ENCODE measurements around the gene RASA3.

Gene RASA3

DNA sequence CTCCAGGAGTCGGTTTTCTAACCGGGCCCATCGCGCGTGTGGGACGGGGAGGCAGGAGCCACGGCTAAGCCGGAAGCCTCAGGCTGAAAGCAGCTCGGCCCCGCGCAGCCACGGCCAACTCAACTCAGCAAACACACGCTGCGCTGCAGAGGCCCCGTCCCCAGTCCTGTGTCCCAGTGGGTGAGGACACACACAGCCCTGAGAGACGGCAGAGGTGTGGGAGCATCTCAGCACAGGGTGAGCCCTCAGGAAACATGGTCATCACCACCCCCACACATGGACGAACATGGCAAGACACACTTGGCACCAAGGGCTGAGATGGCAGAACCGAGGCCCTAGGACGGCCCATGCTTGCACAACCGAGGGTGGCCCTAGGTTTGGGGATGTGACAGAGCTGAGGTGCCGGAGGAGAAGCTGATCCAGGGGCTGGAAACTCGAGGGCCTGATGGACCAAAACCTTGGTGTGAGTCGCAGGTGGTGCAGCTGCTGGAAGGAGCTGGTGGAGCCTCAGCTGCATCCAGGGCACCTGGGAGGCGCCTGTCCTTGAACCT, 129.6 kb downstream of the RASA3 start:
- Histone ChIP-seq H3K36me3 (ENCODE audit: insufficient read depth, low read length) (no peaks in the 10 kb centered on the region), H3K9ac (ENCODE audit: low read depth, low read length) (no peak overlapping the region), H3K4me1 (ENCODE audit: insufficient read depth, low read length) (no peaks in the 10 kb centered on the region), H3K9me3 (ENCODE audit: control insufficient read depth, insufficient read depth, low read length) (no peaks in the 10 kb centered on the region)

DNA sequence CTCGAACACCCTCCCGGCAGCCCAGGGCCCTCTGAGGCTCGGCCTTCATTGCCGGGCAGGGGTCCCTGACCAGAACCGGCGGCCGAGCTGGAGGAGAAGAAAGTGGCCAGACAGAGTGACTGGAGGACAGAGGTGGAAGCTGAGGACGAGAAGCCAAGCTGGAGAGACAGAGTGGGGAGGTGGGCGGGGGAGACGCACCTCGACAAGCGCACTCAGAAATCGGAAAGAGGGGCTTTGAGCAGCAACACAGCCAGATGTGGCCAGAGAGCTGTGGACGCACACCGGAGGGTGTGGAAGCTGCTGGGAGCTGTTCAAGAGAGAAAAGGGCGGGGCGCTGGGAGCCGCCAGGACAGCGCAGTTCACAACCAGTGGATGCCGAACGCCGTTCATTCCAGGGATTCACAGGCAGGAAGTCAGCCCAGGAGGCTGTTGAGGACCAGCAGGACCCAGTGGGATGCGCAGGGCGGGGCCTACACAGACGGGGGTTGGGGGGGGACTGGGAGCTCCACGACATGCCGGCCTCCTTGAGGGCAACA, 130.3 kb downstream of the RASA3 start:
- Histone ChIP-seq H3K4me1 (ENCODE audit: insufficient read depth, low read length) (no peaks in the 10 kb centered on the region), H3K36me3 (ENCODE audit: insufficient read depth, low read length) (no peaks in the 10 kb centered on the region), H3K9me3 (ENCODE audit: control insufficient read depth, insufficient read depth, low read length) (no peaks in the 10 kb centered on the region), H3K9ac (ENCODE audit: low read depth, low read length) (no peak overlapping the region)

DNA sequence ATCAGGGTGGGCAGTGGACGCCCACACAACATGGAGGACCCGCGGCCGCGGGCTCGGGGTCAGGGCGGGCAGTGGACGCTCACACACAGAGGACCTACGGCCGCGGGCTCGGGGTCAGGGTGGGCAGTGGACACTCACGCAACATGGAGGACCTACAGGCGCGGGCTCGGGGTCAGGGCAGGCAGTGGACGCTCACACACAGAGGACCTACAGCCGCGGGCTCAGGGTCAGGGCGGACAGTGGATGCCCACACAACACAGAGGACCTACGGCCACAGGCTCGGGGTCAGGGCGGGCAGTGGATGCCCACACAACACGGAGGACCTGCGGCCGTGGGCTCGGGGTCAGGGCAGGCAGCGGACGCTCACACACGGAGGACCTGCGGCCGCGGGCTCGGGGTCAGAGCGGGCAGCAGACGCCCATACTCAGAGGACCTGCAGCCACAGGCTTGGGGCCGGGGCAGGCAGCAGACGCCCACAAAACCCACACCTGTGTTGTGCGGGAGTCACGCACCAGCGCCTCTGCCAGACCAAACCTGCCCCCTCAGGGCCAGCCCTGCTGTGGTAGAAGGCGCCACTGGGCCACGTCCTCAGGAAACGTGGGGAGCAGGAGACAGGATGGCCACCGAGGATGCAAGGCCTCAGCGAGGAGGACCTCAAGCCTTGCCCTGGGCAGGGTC, 131.0 kb downstream of the RASA3 start:
- Histone ChIP-seq H3K36me3 (ENCODE audit: insufficient read depth, low read length) (no peaks in the 10 kb centered on the region), H3K4me1 (ENCODE audit: insufficient read depth, low read length) (no peaks in the 10 kb centered on the region), H3K9me3 (ENCODE audit: control insufficient read depth, insufficient read depth, low read length) (no peaks in the 10 kb centered on the region), H3K9ac (ENCODE audit: low read depth, low read length) (no peak overlapping the region)

DNA sequence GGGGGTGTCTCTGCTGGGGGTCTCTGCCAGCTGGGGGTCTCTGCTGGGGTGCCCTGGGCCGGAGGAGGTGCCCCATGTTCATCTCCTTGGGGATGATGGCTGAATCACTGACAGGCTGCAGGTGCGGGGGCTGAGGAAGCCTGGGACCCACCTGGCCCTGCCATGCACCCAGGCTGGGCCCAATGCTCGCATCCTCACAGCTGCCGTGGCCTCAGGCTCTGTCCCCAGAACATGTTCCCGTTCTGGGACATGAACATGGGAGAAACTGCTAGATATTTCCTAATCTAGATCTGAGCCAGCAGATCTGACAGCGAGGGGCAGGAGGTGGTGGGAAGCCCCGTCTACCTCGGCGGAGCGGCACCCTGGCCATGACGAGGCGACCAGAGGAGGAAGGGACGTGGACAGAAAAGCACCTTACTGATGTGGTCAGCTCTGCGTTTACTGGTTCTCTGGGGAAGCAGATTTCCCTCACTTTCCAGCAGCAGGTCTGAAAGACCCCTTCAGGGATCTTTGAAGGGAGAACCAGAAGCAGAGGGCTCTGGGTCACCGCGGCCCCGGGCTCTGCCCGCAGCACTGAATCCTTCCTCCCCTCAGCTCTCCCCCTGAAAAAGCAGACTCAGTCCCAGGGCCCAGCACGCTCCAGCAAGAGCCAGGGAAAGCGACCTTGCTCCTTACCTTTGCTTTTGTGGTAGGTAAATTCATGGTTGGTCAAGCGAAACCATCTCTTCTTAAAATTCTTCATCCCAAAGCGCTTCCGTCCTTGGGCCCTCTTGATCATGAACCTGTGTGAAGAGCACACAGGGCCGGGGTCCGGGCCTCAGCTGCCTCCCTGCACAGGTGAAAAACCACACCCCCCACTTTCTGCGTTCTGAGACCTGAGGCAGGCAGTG, 132.0 kb downstream of the RASA3 start:
- no peaks in the 10 kb centered on the region for H3K4me1 ChIP-seq (ENCODE audit: insufficient read depth, low read length)
- no peak overlapping the region for H3K9ac ChIP-seq (ENCODE audit: low read depth, low read length)
- no peaks in the 10 kb centered on the region for H3K36me3 ChIP-seq (ENCODE audit: insufficient read depth, low read length)
- no peaks in the 10 kb centered on the region for H3K9me3 ChIP-seq (ENCODE audit: control insufficient read depth, insufficient read depth, low read length)

DNA sequence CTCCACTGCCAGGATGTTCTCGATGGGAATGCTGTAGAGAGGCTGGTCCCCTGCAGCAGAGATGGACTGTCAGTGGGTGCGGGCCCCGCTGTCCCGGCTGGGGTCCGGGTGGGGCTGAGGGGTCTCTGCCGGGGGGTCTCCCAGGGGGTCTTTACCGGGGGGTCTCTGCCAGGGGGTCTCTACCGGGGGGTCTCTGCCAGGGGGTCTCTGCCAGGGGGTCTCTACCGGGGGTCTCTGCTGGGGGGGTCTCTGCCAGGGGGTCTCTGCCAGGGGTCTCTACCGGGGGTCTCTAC, 132.9 kb downstream of the RASA3 start:
- Histone ChIP-seq H3K36me3 (ENCODE audit: insufficient read depth, low read length) (no peaks in the 10 kb centered on the region), H3K9me3 (ENCODE audit: control insufficient read depth, insufficient read depth, low read length) (no peaks in the 10 kb centered on the region), H3K9ac (ENCODE audit: low read depth, low read length) (no peak overlapping the region), H3K4me1 (ENCODE audit: insufficient read depth, low read length) (no peaks in the 10 kb centered on the region)

DNA sequence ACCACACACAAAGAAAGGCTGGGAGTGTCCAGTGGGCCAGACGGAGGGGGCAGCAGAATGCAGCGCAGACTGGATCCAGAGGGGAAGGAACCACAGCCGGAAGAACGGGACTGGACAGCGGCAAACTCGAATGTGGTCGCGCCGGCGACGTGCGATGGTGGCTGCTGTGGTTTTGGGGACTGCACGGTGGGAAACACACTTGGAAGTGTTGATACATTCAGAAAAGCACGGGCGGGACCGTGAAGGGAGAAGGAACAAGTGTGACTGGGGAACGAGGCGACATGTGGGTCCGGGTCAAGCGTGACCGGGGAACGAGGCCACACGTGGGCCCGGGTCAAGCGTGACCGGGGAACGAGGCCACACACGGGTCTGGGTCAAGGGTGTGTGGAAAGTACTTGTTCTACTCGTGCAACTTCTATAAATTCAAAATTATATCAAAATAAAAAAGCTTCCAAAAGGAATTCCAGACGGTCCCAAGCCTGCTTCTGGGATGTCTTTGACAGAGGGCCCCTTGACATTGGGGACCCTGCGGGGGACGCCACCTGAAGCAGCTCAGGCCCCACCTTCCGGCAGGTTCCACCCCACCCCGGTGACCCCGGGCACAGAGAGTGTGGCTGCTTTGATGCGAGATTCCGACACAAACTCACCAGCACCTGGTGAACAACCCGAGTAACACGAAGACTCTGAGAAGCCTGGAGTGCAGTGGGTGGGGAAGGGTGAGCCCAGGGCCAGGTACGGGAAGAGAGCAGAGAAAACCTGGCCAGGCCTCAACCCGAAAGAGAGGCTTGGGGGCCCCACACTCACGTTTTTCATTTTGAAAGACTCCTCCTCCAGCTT, 133.4 kb downstream of the RASA3 start:
- H3K4me1 ChIP-seq (ENCODE audit: insufficient read depth, low read length) = no peaks in the 10 kb centered on the region
- H3K9ac ChIP-seq (ENCODE audit: low read depth, low read length) = no peak overlapping the region
- H3K9me3 ChIP-seq (ENCODE audit: control insufficient read depth, insufficient read depth, low read length) = no peaks in the 10 kb centered on the region
- H3K36me3 ChIP-seq (ENCODE audit: insufficient read depth, low read length) = no peaks in the 10 kb centered on the region

DNA sequence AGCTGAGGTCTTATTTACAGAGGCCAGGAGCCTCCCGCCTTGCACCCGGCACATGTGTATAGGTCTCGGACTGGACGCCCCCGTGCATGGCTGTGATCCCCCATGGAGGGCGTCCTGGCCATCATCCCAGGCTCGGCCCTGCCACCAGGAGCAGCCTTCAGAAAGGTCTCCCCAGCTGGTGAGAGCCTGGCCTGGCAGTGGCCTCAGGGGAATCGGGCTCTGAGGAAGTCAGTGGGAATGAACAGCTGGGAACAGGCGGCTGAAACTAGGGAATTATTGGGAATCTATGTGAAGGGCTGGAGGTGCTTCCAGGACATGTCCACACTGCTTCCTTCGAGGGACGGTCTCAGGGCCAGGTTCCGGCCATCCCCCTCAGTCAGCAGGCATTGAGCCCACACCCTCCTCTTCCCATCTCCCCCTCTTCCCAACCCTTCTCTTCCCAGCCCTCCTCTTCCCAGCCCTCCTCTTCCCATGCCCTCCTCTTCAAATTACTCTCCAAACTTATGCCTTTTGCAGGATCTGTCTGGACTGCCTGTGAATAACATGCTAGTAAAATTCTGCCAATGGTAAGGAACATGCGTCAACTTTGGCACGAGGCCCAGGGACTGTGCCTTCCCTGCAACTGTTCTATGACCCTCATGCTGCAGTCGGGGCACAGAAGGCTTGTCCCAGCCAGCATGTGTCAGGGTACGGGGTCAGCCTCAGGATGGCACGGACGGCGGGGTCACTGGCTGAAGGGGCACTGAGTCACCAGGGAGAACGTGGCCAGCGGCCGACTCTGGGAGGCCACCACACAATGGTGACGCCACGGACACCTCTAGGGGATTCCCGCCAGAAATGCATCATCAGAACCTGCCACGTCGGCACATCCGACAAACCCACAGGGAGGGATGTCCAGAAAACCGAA, 134.3 kb downstream of the RASA3 start:
- Histone ChIP-seq H3K4me1 (ENCODE audit: insufficient read depth, low read length) (no peaks in the 10 kb centered on the region), H3K36me3 (ENCODE audit: insufficient read depth, low read length) (no peaks in the 10 kb centered on the region)

DNA sequence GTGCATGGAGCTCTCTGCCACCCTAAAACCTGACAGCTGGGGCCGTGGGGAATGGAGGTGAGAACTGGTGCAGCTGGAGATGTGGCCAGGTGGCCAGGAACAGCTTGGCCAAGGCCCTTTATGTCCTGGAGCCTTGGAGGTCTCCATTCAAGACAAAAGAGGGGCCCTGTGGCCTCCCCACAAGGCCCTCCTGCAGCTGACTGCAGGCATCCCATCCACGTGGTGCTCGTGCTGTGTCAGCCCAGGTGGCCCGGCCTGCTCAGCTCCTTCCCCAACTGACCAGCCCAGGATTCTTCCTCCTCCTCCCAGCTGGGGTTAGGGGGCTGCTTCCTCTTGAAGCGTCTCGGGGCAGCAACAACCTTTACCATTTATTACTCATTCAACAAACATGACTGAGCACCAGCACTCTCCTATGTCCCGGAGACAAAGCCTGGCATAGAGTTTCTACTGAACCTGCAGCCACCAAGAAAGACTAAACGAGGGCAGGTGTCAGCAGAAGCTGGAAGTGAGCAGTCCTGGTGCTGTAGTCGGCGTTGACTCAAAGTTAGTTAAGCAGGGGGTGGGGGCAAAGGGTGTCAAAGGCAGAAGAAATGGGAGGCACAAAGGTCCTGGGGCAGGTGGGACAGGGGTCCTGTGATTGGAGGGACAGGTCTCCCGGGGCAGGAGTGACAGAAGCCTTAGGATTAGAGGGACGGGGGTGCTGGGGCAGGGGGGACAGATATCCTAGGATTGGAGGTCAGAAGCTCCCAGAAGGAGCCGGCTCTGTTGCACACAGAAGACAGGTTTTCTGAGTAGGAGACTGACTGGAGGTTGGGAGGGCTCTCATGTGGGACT, 135.3 kb downstream of the RASA3 start:
- H3K9me3 ChIP-seq (ENCODE audit: control insufficient read depth, insufficient read depth, low read length) = no peaks in the 10 kb centered on the region
- H3K9ac ChIP-seq (ENCODE audit: low read depth, low read length) = no peak overlapping the region
- H3K4me1 ChIP-seq (ENCODE audit: insufficient read depth, low read length) = no peaks in the 10 kb centered on the region
- H3K36me3 ChIP-seq (ENCODE audit: insufficient read depth, low read length) = peaks cover 4% of the 10 kb centered on the region

More for the DNA sequence above, 134.3 kb downstream of the RASA3 start:
- no peak overlapping the region for H3K9ac ChIP-seq (ENCODE audit: low read depth, low read length)
- H3K9me3 ChIP-seq (ENCODE audit: control insufficient read depth, insufficient read depth, low read length) = no peaks in the 10 kb centered on the region

DNA sequence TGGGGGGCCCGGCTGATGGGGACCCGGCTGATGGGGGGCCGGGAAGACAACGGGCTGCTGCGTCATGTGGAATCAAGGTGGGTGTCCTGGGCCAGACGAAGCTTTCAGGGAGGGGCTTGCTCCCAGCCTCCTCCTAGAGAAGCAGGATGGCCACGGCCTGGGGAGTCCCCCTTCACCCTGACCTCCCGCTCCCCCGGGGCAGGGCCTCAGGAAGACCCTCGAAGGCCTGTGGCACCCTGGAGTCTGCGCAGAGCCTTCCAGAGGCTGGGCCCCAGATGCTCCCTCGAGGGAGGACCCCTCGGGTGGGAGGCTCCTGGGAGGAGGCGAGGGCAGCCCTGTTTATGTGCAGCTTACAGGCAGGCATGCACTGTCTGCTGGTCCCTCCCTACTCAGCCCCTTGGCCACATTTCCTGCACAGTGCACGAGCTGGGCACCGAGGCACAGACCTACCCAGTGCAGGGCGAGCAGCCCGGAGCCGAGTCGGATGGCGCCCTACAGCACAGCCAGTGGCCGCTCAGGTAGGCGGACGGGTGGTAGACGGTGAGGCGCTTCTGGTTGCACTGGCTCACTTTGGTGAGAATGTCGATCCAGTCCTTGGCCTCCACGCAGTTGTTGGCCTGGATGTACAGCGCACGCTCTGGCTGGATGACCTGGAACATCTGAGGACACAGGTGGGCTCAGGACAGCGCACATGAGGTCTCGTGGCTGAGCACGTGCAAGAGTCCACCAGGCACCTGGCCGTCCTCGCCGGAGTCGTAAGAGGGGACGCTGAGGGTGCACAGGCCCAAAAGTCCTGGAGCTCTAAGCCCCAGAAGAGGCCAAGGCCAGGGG, 136.1 kb downstream of the RASA3 start:
- Histone ChIP-seq H3K4me1 (ENCODE audit: insufficient read depth, low read length) (no peaks in the 10 kb centered on the region), H3K36me3 (ENCODE audit: insufficient read depth, low read length) (peaks cover 4% of the 10 kb centered on the region), H3K9ac (ENCODE audit: low read depth, low read length) (no peak overlapping the region), H3K9me3 (ENCODE audit: control insufficient read depth, insufficient read depth, low read length) (no peaks in the 10 kb centered on the region)

DNA sequence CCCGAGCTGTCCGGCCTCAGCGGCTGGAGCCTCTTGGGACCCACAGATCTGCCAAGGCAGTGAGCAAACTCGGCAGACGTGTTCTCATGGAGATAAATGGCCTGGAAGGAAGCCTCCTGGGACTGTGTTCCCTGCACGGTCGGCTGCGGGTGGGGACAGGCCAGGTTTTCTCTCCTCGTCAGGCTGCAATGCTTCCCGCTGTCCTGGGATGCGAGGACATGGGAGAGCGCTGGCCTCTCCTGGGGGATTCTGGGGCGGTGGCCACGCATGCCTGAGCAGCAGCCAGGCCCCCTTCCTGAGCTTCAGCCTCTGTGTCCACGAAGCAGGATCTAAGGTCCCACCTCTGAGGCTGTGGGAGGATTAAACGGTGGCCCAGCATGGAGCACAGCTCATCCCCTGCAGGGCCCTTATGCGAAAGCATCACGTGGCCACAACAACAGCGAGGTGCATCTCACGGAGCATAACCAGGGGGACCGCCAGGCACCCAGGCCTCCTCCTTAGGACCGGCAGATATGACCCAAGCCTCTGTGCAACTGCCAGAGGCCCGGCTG, 137.3 kb downstream of the RASA3 start:
- Histone ChIP-seq H3K9me3 (ENCODE audit: control insufficient read depth, insufficient read depth, low read length) (no peaks in the 10 kb centered on the region), H3K36me3 (ENCODE audit: insufficient read depth, low read length) (peaks cover 4% of the 10 kb centered on the region), H3K9ac (ENCODE audit: low read depth, low read length) (no peak overlapping the region), H3K4me1 (ENCODE audit: insufficient read depth, low read length) (no peaks in the 10 kb centered on the region)

DNA sequence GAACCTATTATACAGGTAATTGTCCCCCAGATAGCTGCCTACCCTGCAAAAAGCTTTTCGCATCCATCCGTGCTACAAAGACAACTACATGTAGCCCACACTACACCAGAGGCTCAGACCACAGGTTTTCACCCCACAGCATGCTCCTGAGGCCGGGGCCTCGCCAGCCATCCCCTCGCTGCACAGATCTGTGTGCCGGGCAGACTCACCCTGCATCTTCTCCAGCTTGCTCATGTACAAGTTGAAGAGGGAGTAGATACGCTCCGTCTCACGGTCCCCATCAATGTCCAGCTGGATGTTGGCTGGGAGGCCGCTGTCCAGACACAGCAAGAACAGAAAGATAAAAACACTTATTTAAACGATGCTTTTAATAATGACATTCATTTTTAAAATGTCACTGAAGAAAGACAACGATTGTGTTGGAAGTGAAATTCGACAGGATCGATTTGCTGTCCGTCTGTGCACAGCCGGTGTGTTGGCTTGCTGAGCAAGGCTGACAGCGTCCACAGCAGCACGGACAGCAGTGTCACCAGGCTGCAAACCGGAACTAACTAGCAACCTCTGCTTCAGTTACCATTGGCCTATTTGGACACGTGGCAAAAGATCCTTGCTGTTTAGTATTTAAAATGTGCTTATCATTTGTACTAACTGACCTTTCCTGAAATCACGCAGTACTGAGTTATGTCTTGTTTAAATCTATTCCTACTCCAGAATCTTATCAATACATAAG, 140.0 kb downstream of the RASA3 start:
- no peaks in the 10 kb centered on the region for H3K9me3 ChIP-seq (ENCODE audit: control insufficient read depth, insufficient read depth, low read length)
- H3K4me1 ChIP-seq (ENCODE audit: insufficient read depth, low read length) = no peaks in the 10 kb centered on the region
- no peak overlapping the region for H3K9ac ChIP-seq (ENCODE audit: low read depth, low read length)
- peaks cover 4% of the 10 kb centered on the region for H3K36me3 ChIP-seq (ENCODE audit: insufficient read depth, low read length)
